NCI-H345 (cell line): ENCODE results near the gene MLIP.

ENCODE experiments used
- DNase-seq: peaks from one replicate; lab custom pipeline; 2025; lab: John Stamatoyannopoulos, UW

MLIP gene

DNA sequence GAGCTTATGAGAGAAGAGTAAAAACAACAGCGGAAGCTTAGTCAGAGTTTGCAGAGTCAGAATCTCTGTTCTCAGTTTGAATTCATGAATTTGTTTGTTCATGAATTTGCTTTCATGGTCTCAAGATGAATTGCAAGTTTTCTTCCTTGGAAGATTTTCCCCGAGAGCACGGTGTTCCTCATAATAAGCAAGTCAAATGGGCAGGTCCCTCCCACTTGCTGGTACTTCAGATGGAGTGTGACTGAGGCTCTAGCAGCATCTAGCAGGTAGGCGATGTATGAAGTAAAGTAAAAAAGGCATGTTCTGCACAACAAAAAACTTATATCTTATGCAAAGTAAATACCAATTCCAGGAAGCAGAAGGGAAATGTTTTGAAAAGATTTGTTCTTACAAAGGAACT, 15.5 kb upstream of the MLIP start:
- no peak for DNase-seq

GRCh38 chr6:54096811-54097210, 14.4 kb upstream of the MLIP start:
- no peak for DNase-seq

DNA sequence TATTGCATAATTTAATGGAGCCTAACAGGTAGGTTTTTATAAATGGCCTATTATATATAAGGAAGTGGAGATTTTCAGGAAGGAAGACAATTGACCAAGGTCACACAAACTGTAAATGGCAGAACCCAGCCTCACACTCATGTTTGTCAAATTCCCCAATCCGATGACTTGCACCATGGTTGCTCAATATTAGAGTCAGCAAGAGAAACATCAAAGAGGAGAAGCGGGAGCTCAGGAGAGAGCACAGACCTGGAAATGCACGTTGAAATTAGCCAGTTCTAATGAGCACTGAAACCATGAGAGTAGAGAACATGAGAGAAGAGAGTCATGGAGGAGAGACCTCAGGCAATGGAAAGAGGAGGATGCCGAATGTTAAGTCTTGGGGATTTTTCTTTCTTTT, 13.5 kb upstream of the MLIP start:
- no peak for DNase-seq

- no peak for DNase-seq
Observed at GRCh38 chr6:54098450-54099044, 12.7 kb upstream of the MLIP start.

DNA sequence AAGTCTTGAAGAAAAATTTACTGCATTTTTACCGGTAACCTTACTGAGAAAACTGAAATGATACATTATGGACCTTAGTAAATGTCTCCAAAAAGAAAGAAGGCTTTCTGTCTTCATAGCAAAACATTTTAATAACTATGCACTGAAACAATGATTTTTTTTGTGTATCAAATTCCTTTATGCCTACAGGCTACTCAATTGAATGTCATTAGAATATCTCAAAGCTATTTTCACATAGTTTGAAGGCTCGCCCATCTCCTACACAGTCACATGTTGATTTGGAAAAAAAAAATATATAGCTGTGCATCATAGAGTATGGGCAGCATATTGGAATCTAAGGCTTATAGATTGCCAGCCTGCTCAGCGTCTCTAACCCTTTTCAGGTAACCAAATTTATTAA, 12.0 kb upstream of the MLIP start:
- DNase-seq: no peak

DNA sequence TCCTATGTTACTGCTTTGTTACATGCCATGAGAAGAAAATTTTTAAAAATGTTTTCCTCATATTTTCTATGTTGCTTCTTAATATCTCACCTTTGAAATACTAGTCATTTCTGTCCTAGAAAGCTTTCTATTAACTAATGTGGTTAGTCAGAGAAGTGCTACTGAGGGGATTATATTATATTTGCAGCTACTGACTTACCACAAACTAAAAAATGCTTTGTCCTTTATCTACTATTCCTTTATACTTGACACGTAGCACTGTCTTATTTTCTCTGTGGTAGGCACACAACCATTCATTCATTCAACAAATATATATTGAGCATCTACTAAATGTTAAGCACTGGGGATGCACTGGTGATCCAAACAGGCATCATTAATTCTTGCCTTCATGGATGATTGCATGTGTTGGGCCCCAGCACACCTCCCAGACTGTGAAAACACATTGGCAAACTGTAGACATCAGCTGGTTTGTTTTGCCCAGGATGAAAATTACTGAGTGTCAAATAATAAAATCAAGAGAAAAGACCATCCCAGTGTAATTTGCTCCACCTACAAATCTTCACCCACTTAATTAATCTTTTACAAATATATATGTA, 10.7 kb upstream of the MLIP start:
- no peak for DNase-seq

DNA sequence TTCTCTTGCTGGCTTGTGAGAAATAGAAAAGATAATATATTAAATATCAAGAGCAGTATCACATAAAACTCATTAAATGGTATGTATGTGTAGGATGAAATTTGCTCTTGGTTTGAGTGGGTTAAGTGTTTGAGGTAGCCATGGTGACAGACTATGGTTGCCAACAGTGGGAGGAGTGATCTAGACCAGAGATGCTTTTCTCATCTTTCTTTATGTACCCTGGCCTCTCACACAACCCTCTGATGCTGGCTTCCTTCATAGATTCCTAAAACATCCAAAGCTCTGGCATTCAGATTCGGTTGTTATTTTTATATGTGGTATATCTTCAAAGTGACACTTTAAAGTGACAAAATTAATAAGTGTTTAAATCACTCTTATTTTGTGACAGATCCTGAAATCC, 9.0 kb upstream of the MLIP start:
- DNase-seq: no peak

GRCh38 chr6:54103497-54103896, 7.7 kb upstream of the MLIP start:
- no peak for DNase-seq

GRCh38 chr6:54106727-54107126, 4.5 kb upstream of the MLIP start:
- DNase-seq: no peak

GRCh38 chr6:54107470-54108090, 3.7 kb upstream of the MLIP start:
- no peak for DNase-seq

DNA sequence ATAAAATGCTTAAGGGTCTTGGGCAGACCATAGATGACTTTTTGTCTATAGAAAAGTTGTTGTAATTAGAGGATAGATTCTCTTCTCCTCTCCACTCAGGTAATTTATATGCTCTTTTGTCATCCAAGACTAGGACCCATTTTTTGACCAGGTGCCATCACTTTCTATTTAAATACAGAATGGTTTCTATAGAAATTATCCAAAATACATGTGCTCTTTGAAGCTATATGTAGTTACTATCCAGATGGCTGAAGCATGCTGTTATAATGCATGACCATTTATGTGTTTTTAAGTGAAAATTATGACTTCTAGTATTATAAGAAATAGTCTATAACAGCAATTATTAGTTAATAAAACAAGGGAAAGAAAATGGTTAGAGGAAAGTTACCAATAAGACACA, 3.0 kb upstream of the MLIP start:
- no peak for DNase-seq

- no peak for DNase-seq
Observed at GRCh38 chr6:54109586-54109985, 1.7 kb upstream of the MLIP start.

DNA sequence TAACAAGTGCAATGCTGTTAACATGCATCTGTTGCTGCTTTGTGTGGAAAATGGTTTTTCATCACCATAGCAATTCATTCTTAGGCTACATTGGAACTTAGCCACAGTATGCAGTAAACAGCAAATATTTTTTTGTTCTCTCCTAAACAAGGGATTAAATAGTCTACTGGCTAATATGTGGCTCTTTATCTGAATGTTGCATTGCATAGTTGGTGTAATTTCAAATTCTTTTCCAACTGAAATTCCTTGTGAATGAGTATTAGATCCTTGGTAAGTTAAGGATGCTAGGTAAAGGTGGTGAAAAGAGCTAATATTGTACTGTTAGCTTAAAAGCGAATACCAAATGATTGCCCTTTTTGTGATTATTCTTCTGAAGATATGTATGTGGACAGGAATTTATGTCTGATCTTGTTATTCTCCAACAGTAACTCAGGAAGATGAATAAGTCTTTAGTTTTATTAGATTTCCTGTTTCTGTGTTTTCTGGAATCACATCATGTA, 958 bp downstream of the MLIP start:
- DNase-seq: no peak

GRCh38 chr6:54114991-54115390, 3.7 kb downstream of the MLIP start:
- DNase-seq: no peak

DNA sequence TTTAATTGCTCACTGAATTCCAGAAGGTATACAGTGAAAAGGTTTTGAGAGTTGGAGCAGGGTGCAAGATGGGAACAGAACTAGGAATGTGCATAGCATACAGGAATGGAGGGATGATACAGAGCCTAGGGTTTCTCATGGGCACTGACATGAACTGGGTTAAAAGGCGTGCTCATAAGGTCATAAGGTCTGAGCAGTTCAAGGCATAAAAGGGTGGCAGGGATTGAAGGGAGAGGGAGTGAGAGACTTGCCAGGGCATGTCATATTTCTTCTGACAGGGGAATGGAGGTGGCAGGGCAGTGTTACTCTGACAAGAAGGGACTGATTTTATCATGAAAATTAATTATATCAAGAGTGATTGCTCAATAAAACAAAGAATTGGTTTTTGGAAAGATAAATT, 4.7 kb downstream of the MLIP start:
- no peak for DNase-seq

GRCh38 chr6:54118117-54118516, 6.9 kb downstream of the MLIP start:
- DNase-seq: no peak

GRCh38 chr6:54125493-54125892, 14.2 kb downstream of the MLIP start:
- no peak for DNase-seq

DNA sequence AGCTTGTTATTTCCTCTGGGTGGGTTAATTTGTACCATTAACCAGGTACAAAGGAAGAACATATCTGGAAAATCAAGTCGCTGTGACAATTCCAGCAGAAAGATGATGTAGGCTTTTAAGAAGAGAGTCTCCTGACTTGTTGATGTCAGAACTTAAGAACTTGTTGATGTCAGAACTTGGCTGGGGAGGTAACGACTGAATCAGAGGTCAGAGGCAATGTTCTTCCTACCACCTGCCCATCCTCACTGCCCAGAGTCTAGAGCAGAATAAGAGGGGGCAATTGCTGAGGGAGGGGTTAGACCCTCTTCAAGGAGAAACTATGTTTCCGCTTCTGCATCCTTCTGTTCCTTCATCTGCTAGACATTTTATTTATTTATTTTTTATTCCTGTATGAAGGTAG, 18.9 kb downstream of the MLIP start:
- no peak for DNase-seq

GRCh38 chr6:54132587-54132986, 21.3 kb downstream of the MLIP start:
- no peak for DNase-seq

DNA sequence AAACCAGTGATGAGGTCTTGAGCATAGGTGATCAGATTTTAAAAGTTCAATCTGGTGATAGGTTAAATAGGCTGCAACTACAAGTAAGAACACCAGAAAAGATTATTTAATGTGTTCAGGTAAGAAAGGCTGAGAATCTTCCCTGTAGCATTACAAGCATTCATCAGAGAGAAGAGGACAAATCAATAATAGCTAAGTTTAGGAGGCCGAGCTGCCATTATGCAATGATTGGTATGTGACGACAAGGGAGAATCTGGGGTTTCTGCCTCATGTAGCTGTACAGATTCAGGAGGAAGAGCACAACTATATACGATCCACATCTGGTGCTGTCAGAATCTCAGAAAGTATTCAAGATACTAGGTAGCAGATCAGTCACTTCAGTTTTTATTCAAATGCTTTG, 21.9 kb downstream of the MLIP start:
- no peak for DNase-seq

GRCh38 chr6:54134935-54135334, 23.7 kb downstream of the MLIP start:
- no peak for DNase-seq

DNA sequence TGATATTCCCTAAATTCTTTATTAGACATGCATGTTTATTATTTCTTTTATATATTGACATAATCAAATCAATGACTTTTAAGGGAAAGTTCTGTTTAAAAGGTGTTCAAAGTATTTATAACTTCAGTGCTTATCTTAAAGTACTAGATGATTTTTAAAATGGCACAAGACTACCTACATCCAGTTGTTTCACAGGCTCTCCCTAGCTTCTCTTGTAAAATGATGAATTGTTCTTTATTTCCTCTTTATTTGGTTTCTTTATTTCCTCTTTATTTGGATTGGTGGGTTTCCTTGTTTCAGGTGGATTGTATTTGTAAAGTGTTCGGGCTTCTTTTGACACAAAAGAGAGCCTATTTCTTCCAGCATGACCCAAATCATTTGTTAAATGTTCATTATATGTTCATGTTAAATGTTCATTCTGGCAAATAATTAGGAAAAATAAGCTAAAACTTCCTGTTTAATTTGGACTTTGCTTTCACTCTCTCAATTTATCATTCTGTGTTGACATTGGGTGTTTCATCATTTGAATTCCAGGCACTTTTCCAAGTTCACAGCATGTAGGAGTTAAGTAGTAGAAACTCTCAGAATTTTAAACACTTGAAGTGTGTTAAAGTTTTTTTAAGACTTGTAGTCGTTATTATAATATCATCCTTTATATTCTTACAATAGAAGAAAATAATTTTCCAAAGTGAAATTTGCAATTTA, 24.6 kb downstream of the MLIP start:
- DNase-seq: no peak

DNA sequence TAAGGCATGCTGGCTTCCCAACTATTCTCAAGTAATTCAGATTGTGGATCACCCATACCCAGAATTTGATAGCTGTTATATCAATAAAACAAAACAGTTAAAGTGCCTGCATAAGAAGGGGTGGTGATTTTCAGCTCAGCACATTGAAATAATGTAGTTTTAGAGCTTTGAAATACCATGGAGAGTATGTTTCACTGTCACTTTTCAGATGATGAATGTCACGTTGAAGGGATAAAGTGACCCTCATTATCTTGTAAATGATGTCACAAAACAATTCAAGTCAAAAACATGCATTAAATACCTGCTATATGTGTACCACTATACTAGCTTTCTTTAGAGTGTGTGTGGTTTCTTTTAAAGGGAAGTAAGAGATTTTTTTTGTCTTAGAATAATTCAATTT, 27.6 kb downstream of the MLIP start:
- no peak for DNase-seq
